GM18868 (cell line): ENCODE results near the gene GNAI3.

Source experiments
- ATAC-seq: cut with Tn5 transposase; IDR thresholded peaks from one replicate; pipeline ENCODE4 v1.9.1; 2021; ENCODE audit warnings: mild to moderate bottlenecking, moderate library complexity; ENCODE audit not compliant: unreplicated experiment

GNAI3 gene

GRCh38 chr1:109592916-109593315 lies 44.5 kb downstream of the GNAI3 start:
- no peak for ATAC-seq

DNA sequence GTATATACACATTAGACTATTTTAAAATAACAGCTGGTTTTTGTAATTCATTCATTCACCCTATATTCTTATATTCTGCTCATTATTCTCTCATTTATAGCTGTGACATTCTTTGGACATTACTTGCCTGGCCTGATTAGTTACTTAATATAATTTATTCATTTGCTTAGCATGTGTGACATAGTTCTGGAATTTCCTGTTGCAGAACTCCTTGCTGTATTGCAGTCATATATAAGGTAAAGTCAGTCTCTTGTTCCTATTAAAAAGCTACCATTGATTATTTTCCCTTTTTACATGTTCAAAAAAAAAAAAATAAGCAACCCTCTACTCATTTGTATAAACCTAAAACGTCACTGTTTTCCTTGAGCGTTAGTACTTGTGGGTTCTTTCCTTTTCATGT lies 47.1 kb downstream of the GNAI3 start:
- ATAC-seq = no peak

- no peak for ATAC-seq
Measured at GRCh38 chr1:109598156-109598555, 49.7 kb downstream of the GNAI3 start.

GRCh38 chr1:109598655-109599054 lies 50.2 kb downstream of the GNAI3 start:
- no peak for ATAC-seq

GRCh38 chr1:109603229-109603628 lies 54.8 kb downstream of the GNAI3 start:
- ATAC-seq = no peak

DNA sequence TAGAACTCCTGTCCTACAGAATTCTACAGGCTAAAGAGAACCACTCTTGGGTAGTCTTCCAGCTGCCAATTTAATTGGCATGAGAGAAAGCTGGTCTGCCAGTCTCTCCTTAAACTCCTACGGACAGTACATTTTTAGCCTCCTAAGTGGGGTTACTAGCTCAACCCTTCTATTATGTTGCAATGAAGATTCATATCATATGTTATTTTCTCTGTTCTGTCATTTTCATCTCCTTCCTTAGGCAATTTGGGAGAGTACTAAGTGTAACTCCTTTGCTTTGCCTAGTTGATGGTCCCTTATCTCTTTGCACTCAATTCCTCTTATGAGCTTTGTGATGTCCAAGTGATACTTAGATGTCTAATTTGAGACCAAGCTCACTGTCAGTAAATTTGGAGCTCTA lies 57.0 kb downstream of the GNAI3 start:
- no peak for ATAC-seq

DNA sequence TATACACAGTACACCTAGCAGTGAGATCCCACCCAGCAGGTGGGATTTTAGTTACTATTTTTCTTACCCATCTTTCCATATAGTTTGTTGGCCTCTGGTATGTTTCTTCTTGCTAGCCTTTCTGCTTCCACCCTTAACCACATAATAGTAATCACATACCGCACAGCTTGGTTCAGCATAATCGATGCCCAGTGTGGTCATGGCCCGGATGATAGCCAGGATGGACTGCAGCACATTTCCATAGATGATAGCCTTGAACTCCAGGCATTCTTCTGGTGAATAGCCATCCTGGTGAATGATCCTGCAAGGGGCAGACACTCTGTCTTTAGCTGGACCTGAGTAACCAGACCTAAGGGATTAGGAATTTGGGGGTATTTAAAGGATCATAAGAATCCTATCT lies 61.5 kb downstream of the GNAI3 start:
- no peak for ATAC-seq

GRCh38 chr1:109610609-109611307 lies 62.3 kb downstream of the GNAI3 start:
- no peak for ATAC-seq

DNA sequence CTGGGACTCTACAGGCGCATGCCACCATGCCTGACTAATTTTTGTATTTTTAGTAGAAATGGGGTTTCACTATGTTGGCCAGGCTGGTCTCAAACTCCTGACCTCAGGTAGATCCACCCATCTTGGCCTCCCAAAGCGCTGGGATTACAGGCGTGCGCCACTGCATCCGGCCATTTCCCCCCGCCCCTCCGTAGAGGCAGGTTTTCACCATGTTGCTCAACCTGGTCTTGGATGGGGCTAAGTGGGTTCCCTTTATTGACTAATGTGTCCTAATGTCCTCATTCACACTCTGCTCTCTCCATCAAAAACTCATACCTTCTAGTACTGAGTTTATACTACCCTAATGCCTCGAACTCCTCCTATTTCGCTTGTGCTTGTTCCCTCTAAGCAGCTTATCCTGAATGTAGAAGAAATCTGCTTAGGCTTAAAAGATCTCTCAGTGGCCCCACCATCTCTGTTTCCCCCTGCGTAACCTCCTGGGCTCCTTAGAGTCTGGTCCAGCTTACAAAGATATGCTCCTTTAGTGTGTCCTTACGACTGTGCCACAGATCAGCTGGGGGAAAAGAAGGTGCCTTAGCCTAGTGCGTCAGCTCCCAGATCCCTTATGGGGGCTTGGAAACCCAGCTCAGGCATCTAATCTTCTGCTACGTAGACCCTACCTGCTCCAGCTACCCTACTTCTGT lies 63.0 kb downstream of the GNAI3 start:
- no peak for ATAC-seq

GRCh38 chr1:109613361-109614147 lies 65.1 kb downstream of the GNAI3 start:
- ATAC-seq = no peak

- no peak for ATAC-seq
Measured at GRCh38 chr1:109615879-109616278, 67.5 kb downstream of the GNAI3 start.

DNA sequence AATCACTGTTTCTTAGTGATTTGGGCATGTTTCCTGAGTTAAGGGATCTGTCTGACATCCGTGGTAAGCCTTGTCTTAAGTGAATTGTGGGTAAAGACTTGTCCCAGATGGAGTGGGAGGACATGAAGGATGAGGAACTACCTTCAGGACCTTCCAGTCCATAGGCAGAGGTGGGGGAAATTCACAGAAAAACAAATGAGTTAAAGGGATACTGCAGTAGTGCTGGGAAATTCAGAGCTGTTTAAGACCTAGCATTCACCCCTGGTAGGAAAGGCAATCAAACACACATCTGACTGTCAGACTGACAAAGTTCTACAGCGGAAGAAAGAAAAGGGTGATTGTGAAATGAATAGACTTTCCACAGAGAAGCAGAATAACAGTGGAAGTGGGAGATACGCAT lies 68.0 kb downstream of the GNAI3 start:
- ATAC-seq = no peak

- no peak for ATAC-seq
Measured at GRCh38 chr1:109617291-109617801, 68.9 kb downstream of the GNAI3 start.

DNA sequence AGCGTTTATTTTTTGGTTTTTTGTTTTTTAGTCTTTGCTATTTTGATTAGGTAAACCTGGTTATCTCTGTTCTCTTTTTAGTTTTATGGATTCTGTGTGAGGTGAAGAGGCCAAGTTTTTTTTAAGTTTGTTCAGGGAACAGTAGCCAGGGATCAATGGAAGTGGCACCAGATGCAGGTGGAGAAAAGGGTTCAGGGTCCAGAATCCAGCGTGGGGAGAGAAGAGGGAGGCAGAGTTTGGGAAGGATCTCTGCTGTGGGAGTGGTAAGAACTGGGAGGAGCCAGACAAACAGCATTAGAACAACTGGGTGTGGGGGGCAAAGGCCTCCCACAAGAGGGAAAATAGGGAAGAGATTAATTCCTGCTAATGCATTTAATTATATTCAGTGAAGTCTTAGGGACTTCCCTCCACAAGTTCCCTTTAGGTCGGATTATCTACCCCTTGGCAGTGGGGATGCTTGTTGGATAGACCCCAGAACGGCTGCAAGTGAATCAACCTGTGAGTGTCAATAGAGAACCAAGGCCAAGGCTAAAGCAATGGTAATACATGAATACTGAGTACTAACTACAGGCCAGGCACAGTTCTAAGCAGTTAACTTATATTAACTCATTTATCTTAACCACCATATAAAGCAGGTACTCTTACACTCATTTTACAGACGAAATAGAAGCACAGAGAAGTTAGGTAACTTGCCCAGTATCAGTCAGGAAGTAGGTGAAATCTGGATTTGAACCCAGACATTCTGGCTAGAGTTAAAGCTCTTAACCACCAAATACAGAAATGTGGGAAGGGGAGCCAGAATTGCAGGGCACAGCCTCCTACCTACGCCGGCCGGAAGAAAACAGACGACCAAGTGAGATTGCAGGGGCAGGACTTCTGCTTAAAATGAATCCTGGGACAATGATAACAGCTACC lies 70.5 kb downstream of the GNAI3 start:
- no peak for ATAC-seq

DNA sequence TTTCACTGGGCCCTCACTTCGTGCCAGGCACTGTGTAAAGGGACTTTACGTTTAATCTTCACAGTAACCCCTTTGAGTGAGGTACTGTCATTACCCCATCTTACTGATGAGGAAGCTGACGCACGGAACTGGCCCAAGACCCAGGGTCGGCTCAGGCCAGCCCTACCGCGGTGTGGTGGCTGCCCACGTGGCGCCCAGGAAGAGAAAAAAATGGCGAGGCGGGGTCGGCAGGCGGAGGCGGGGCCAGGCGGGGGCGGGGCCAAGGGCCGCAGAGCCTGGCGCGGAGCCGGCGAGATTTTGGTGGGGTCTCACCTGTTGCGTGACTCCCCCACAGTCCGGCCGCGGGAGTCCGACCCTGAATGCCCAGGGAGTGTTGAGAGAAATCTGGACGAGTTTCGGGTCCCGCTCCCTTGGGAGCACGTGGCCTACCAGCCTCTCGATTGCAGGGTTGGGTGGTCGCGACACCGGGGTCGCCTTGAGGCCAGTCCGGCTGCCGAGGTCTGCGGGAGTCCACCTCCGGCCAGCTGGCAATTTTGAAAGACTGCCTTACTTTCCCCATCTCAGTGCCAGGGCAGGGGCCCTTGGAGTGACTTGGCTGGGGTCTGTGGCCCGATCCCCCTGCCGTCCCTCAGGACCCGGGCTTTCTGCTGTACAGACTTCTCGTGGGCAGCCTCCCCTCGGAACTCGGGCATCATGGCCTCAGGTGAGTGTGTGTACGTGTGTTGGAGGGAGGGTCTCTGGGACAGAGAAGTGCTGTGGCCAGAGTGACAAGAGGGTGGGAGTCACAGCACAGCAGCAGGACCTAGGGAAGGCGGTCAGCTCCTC lies 71.4 kb downstream of the GNAI3 start, which contains the start of the genes AMPD2 and GNAT2:
AMPD2 (plus strand) TSS at position 262 of the 825 bp plus-strand sequence. CDS start 1,339 bp downstream, outside the sequence.
GNAT2 (minus strand) TSS at position 41 of the 825 bp plus-strand sequence. CDS start 6,746 bp downstream, outside the sequence.
- peak; percentile 44 for ATAC-seq

DNA sequence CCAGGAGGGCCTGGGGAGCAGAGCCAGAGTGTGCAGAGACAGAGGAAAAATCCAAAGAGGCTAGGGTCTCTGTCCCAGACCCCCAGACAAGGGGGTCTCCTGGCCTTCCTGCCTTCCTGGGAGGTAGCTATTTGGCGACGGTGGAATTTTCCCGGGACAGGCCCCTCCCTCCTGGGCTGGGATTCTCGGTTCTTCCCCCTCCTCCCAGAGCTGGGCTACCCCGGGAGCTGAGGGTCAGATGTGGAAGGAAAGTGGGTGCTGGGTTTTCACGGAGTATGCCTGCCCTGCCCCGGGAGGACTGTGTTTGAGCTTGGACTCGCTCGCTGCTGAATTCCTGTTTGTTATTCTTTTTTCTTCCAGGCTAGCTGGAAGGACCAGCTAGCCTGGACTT lies 72.0 kb downstream of the GNAI3 start:
- no peak for ATAC-seq

- ATAC-seq = peak; percentile 79
Measured at GRCh38 chr1:109620841-109621286, 72.4 kb downstream of the GNAI3 start.

GRCh38 chr1:109621379-109622136 lies 73.1 kb downstream of the GNAI3 start:
- ATAC-seq = no peak
